Brain microvascular endothelial cell (primary cell): ENCODE measurements around the gene TMBIM1.

Experiments
- DNase-seq: peaks from one replicate; pipeline ENCODE4 v3.0.0-alpha.2; 2020
- H3K27ac ChIP-seq: fragments of 250-450 bp; sonication (Bioruptor Pico); 2 replicates; pipeline ENCODE4 v1.5.1; 2020; ENCODE audit warnings: mild to moderate bottlenecking, moderate library complexity
- H3K27me3 ChIP-seq: fragments of 250-450 bp; sonication (Bioruptor Pico); replicated peaks from 2 replicates; pipeline ENCODE4 v1.5.1; 2020; ENCODE audit warnings: mild to moderate bottlenecking
- H3K36me3 ChIP-seq: fragments of 250-450 bp; sonication (Bioruptor Pico); replicated peaks from 2 replicates; pipeline ENCODE4 v1.5.1; 2020; ENCODE audit warnings: mild to moderate bottlenecking
- H3K4me3 ChIP-seq: 2 replicates; pipeline ENCODE4 v1.5.1; 2011; ENCODE audit warnings: low read depth, mild to moderate bottlenecking, control low read depth, low read length, moderate library complexity
- CTCF ChIP-seq: IDR thresholded peaks from 2 replicates; pipeline ENCODE4 v1.5.1; 2011; ENCODE audit warnings: low read depth, mild to moderate bottlenecking, moderate library complexity, low read length, control low read depth, inconsistent platforms; ENCODE audit errors: missing control alignments
- in situ Hi-C: cut with HindIII; loops from 2 replicates; pipeline ENCODE4 v1.10.0; 2017; ENCODE audit warnings: low sequenced_read_pairs, low pct_ligation_motif_present

The TMBIM1 gene

GRCh38 chr2:218291318-218292047 is 820 bp downstream of the TMBIM1 start:
- no peak for TF ChIP-seq CTCF
- in situ Hi-C loops: no loop called here
- DNase-seq: no peak
- peak overlapping the region; percentile 77 for H3K27ac ChIP-seq
- no peaks in the 10 kb centered on the region for H3K27me3 ChIP-seq
- no peaks in the 10 kb centered on the region for H3K36me3 ChIP-seq
- peak overlapping the region; percentile 87 for H3K4me3 ChIP-seq

GRCh38 chr2:218290316-218291261 is 1.7 kb downstream of the TMBIM1 start:
- in situ Hi-C loops: no loop called here
- Histone ChIP-seq H3K27me3 (no peaks in the 10 kb centered on the region), H3K36me3 (no peaks in the 10 kb centered on the region), H3K4me3 (peak overlapping the region; percentile 87), H3K27ac (no peak overlapping the region)
- no peak for TF ChIP-seq CTCF
- DNase-seq: no peak

- Histone ChIP-seq H3K27ac (no peak overlapping the region), H3K36me3 (no peaks in the 10 kb centered on the region), H3K27me3 (no peaks in the 10 kb centered on the region), H3K4me3 (peak overlapping the region; percentile 18)
- in situ Hi-C loops: no loop called here
- no peak for DNase-seq
- TF ChIP-seq CTCF: no peak
These were observed 2.5 kb downstream of the TMBIM1 start for GRCh38 chr2:218289639-218290315.

GRCh38 chr2:218286570-218287459 is 5.5 kb downstream of the TMBIM1 start:
- peak overlapping the region; percentile 99 for H3K27ac ChIP-seq
- H3K36me3 ChIP-seq: no peaks in the 10 kb centered on the region
- in situ Hi-C loops: no loop called here
- no peak for TF ChIP-seq CTCF
- peak; percentile 96 for DNase-seq
- H3K27me3 ChIP-seq: no peaks in the 10 kb centered on the region
- peak overlapping the region; percentile 46 for H3K4me3 ChIP-seq

- in situ Hi-C loops: no loop called here
- Histone ChIP-seq H3K27ac (peak overlapping the region; percentile 99), H3K36me3 (peaks cover 7% of the 10 kb centered on the region), H3K4me3 (no peak overlapping the region), H3K27me3 (no peaks in the 10 kb centered on the region)
- no peak for DNase-seq
- no peak for TF ChIP-seq CTCF
These were observed 6.7 kb downstream of the TMBIM1 start for GRCh38 chr2:218285604-218286003.
